IPS-NIHi11 (cell line): ENCODE results near the gene PHF21A.
"Not testable (repeated sequence)": the region's sequence is repeated elsewhere in the genome, so short reads cannot be mapped to it uniquely, and the experiment has no call there.

Experiments used
- DNase-seq: peaks from one replicate; pipeline ENCODE4 v3.0.0; 2012; ENCODE audit warnings: mixed read lengths, low spot score

The PHF21A gene

DNA sequence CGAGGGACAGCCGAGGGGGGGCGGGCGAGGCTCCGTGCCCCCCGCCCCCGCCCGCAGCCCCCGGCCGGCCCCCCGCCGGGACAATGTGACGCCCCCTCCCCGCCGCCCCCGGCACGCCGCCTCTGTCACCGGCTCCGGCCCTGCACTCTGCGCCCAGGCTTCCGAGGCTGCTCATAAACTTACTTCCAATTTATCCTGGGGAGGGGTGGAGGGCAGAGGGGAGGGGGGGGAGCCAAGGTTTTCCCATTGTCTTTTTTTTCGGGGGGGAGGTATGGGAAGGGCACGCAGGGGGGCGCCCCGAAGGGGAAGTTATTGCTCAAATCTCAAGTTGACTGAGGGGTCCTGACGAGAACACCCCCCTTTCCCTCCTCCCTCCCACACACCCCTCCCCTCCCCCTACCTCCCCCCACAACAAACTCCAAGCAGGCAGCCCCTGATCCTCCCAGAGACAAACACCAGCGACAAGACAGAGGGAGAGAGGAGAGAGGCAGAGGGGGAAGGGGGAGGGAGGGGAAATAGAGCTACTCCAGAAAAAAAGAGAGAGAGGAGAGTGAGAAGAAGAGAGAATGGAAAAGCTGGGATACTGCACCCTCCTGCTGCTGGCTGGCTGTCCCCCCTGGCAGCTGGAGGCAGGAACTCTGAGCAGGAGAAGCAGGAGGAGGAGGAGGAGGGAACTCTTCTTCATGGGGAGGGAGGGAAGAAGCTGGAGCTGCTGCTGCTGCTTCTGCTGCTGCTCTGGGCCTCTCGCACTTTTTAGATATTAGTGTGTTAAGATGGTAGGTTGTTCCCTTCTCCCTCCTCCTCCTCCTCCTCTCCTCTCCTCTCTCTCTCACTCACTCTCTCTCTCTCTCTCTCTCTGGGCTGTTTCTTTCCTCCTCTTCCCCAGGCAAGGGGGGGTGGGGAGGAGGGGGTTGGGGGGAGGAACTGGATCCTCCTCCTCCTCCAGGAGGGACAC is 631 bp downstream of the PHF21A start:
- peak; percentile 59 for DNase-seq

- DNase-seq = peak; percentile 28
Measured at GRCh38 chr11:46119352-46120216, 1.7 kb downstream of the PHF21A start.

DNA sequence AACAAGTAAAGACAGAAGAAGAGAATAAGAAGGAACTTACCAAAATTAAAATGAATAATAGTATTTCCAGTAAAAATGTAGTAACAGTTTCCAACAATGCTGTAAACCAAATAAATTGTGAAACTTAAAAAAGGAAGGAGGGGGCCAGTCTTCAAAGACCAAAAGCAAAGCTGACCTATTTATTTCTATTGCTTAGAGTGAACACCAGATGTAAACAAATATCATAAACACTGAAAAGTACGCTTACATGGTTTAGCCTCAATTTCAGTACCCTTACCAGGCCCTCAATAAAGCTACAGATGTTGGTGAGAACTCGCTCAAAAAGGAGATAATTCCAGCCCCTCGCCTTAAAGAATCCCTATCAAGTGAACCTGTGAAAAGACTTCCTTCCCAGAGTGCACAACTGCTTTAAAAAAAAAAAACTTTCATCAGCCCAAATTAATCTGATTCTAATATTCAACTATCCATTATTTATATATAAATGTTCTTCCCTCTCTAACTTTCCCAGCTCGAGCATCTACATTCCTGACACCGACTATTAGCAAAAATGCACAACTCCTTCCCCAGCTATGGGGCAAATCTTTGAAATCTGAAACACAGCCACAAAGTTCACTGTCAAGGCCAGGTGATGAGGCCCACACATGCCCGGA is 2.4 kb downstream of the PHF21A start:
- DNase-seq = no peak

GRCh38 chr11:46117842-46118241 is 3.4 kb downstream of the PHF21A start:
- DNase-seq = no peak

- DNase-seq = not testable (repeated sequence)
Measured at GRCh38 chr11:46116712-46117037, 4.6 kb downstream of the PHF21A start.

GRCh38 chr11:46116007-46116711 is 5.1 kb downstream of the PHF21A start:
- DNase-seq = no peak

- DNase-seq = no peak
Measured at GRCh38 chr11:46114961-46115360, 6.3 kb downstream of the PHF21A start.

DNA sequence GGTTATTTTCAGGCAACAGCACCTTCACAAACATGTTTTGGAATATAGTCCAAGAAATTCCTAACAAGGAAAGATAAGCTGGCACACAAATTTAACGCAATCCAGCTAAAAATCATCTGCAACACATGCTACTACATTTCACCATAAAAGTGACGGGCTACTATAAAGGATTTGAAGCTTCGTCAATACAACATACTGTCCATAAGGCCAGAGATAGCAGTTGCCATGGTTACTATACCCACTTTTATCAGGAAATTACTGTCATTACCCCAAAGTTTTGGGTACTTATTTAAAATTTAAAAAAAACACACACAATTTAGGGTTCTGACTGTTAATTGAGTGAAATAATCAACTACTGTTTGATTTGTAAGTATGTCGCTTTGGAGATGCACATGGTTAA is 6.9 kb downstream of the PHF21A start:
- DNase-seq = no peak

GRCh38 chr11:46112961-46113607 is 8.2 kb downstream of the PHF21A start:
- DNase-seq = peak; percentile 64

- no peak for DNase-seq
Measured at GRCh38 chr11:46108751-46109150, 12.5 kb downstream of the PHF21A start.

- DNase-seq = no peak
Measured at GRCh38 chr11:46107780-46108179, 13.5 kb downstream of the PHF21A start.

DNA sequence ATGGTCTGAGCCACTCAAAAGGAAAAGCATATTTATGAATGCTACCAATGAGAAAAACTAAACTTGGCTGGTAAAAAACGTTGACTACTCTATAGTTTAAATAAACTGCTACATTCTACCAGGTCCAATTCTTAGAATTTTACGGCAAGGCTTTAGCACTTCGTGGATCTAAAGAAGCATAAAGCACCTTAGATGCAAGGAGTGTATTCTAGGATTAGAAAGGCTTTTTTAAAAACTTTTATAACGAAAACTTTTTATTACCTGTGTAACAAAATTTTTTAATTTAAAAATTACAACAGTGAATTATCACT is 13.9 kb downstream of the PHF21A start:
- DNase-seq = no peak

DNA sequence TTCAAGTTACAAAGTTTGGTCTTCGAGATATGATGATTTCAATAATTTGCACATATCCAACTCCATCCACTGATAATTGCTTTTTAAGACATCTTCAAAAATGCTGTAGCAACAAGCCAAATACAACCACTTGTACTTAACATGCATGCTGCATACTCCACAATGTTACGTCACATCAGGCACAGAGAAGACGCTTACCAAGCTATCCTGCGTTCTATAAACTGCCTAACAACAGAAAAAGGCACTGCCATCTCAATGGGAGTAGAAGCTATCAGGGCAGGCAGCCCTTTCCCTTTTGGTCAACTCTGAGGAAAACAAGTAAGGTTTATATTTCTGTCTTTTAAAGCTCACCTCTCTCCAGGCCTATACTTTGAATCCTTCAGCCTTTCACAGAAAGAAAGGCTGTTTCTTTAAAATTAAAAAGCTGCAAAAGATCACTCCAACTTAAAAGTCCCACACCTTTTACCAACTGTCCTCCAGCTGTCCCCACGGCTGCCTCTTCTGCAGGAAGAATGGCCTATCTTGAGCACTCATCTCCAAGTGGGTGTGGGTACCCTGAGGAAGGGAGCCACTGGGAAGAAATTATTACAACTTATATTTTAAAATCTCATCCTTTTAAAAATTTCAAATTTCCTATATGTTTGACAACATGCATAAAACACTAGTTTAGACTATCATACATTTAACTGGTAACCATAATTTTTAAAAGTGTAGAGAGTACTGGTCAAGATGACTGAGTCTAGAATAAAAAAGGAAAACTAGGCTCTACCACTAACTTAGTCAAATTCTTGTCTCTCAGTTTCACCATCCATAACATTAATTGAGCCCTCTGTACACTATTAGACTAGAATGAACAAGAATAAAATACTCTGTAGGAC is 14.5 kb downstream of the PHF21A start:
- no peak for DNase-seq

GRCh38 chr11:46105926-46106325 is 15.3 kb downstream of the PHF21A start:
- no peak for DNase-seq

DNA sequence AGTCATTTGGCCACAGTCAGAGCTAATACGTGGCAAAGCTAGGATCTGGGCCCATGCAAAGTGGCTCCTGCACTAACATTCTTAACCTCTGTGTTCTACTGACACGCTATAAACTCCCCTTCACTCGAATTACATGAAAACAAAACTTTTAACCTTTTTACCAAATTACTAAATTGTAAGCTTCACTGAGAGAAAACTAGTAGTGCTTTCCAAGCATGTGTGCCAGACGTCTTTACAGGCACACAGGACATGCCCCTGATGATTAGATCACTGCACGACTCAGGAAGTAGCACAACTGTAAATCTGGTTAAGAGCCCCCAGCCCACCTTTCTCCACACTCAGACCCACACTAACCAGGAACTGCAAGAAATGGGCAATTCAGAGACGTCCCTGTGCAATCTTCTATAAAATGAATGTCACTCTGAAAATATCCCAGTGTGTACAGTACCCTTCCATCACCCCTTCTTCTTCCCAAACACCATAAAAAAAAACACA is 16.1 kb downstream of the PHF21A start:
- no peak for DNase-seq

- no peak for DNase-seq
Measured at GRCh38 chr11:46102843-46103242, 18.4 kb downstream of the PHF21A start.

GRCh38 chr11:46100670-46101069 is 20.6 kb downstream of the PHF21A start:
- DNase-seq = no peak

DNA sequence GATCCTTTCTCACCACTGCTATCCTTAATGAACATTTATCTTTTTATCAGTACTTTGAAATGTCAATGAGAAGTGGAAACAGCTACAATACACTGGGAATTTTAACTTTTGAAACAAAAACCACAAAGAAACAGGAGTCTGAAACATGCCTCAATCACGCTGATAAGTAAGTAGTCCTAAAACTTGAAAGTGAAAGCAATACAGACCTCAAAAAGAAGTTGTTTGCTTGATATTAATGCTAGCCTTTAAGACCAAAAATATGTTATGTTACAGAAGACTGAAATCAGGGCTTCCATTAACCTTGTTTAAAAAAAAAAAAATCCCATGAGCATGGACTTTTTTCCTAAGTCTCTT is 21.3 kb downstream of the PHF21A start:
- DNase-seq = no peak

- no peak for DNase-seq
Measured at GRCh38 chr11:46090375-46090774, 30.9 kb downstream of the PHF21A start.

- no peak for DNase-seq
Measured at GRCh38 chr11:46079662-46080061, 41.6 kb downstream of the PHF21A start.
